Colon (tissue), 2 donors: ENCODE data around the gene MYL9.
"Not testable (repeated sequence)": the region's sequence is repeated elsewhere in the genome, so short reads cannot be mapped to it uniquely, and the experiment has no call there.

Source experiments
- FAIRE-seq: peaks from 2 replicates; lab custom pipeline; 2012; peaks lifted over from hg19 to GRCh38; lab: Jason Lieb, UNC
- donor health status: control.
- donor health status: control.

The MYL9 gene

DNA sequence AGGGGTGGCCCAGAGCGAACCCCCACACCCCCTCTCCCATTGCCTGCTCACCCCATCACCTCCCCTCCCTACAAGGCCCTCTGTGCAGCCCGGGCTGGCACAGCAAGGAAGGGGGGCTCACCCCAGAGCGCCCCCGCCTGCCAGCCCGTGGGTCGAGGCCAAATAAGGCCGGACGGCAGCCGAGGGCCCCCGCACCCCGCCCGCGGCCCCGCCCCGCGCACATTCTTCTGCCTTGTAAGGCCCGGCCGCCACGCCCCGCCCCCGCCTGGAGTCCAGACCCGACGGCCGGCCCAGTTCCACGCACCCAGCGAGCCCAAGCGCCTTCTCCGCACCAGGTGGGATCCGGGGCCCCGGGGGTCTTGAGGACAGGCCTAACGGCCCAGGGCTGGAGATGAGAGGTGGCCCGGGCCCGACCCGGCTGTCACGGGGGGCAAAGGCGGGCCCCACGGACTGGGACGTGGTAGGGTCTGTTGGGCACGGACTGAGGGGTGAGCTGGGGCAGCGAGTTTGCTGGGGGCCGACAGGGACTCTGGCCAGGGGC is at the start of gene MYL9:
Gene MYL9 (plus strand): TSS at position 293 of the 541 bp plus-strand sequence. CDS start 3,366 bp downstream, outside the sequence.
- FAIRE-seq, result no peak

DNA sequence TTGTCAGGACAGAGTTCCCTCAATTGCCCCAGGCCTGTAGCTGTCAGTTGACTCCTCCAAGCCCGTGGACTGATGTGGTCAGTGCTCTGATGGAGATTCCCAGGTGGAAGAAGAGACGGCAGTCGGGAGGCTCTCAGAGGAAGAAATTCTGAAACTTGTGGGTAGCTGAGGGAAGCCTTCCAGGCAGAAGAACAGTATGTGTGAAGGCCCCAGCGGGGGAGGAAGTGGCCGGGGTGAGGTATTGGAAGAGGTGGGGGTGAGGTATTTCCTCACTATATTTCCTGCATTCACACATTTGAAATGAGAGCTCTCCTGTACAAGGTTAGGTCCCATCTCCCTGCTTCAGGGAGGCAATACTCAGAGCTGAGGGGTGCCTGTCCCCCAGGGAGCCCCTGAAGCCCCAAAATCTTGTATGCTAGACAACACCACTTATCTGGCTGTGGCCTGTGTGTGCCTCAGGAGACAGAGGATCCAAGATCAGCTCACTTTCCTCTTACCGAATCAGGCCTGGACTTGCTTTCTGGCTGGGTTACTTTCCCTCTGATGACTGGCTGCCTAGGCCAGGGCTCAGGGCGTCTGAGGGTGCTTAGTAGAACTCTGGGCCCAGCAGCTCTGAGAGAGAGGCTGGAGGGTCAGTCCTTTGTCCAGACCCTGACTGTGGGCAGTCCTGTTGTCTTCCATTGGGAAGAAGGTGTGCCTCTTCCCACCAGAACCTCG is 49.3 kb upstream of the MYL9 start:
- no peak for FAIRE-seq

DNA sequence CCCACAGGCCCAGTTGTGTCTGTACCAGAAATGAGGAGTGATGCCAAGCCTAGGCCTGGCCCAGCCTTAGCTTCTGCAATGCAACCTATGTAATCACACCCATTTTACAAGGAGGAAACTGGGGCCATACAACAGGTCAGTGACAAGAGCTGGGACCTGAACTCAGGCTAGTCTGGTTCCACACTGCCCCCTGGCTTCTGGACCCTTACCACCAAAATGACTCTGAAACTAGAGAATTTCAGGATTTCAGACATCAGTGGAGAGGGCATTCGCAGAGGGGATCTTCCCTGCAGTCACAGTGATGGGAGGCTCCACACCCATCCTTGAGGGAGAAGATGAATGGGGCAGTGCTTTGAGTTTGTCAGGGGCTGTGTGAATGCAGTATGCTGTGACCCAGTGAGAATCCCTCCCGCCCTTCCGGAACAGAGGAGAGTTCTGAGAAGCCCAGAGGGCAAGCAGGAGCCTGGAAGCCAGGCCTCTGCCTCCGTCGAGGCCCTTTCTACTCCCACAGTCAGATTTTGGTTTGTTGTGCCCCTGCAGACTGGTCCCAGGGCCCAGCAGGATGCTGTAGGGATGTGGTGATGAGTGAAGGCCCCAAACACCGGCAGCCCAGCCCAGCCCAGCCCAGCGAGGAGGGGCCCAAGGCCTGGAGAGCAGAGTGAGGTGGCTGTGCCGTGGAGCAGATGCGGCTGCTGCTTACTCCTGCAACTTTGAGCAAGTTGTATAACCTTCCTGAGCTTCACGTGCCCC is 48.1 kb upstream of the MYL9 start:
- no peak for FAIRE-seq

DNA sequence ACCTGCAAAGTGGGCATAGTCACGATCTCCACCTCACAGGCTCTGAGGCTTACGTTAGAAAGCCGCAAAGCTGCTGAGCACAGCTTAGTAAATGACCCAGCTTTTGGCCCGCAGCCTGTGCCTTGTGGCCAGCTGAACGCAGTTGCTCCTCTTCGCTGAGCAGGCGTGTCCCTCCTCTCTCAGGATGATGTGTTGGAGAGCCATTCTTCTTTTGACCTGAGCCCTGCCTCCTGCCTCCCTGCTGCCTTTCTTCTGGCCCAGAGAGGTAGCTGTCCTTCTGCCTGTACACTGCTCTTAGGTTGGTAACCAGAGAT is 47.6 kb upstream of the MYL9 start:
- no peak for FAIRE-seq

DNA sequence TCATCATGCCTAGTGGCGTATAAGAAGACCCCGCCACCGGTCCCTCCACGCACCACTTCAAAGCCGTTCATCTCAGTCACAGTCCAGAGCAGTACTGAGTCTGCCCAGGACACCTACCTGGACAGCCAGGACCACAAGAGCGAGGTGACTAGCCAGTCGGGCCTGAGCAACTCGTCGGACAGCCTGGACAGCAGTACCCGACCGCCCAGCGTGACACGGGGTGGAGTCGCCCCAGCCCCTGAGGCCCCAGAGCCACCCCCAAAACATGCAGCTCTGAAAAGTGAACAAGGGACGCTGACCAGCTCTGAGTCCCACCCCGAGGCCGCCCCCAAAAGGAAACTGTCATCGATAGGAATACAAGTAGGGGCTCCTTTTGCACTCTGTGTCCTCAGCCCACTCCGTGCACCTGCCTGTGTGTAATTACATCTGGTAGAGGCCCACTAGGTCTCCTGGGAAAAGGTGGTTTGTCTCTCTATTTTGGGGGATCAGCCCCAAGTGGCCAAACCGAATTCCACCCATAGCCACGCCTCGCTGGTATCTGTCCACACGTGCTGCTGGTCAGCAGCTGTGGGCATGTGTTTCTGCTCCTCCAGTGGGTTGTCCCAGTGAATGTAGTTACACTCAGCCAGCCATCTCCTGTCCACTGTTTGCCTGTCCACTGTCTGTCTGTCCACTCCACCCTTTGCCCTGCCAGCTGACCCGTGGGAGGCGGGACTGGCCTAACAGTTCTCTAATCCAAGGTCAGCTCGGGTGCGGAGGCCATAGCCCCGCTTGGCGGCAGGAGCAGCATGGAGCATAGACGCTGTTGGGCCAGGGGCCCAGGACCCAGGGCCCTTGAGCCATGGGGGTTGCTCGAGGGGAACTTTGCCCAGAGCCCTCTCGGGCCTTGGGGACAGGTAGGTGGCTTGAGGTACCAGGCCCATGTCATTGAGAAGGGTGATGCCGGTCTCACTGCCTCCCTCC is 44.3 kb upstream of the MYL9 start:
- FAIRE-seq, result no peak

DNA sequence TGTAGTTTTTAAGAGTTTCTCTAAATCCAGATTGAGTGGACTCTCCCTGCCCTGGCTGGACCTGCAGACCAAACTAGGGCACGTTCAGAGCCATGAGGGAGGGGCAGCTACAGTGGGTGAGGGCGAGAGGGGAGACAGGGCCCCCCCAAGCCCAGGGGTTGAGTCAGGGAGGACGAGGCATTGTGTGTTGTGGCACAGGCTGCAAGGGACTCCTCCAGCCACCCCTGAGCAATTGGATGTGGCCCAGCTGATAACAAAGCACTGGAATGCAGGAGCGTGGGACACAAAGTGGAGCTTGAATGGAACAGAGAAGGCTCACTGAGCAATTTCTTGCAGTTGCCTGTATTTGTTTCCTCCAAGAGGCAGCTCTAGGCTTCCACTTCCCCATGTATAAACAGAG is 43.5 kb upstream of the MYL9 start:
- no peak for FAIRE-seq

DNA sequence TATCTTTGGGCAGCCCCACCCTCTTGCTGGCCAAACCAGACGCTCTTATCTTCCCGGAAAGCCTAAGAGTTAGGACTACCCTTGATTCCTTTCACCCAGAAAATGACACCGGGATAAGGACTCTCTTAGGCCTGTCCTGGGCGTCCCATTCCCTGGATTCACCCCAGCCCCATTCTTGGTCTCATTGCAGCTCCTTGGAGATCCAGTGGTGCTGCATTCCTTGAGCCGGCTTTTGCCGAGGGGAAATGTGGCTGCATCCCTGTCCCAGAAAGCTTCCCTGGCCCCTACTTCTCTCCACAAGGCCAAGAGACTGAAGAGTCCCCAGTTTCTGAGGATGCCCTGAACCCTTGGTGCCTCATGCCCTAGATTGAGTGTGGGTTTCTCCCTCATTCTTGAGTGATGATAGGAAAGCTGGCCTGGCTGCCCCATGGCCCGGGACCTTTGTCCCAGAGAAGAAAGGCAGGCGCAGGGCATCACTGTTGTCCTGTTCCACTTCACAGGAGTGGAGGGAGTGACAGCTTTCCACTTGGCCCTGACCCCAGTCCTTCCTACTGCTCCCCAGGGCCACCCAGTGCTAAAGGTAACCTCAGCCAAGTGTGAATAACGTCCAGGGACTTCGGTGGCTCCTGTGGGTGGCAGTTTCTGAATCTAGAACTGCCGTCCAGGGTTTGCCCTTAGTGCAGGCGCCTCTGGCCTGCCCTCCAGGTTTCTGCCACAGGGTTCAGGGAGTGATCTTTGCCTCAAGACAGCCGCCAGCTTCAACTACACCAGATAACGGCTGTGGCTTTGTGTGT is 42.7 kb upstream of the MYL9 start:
- FAIRE-seq, result no peak

DNA sequence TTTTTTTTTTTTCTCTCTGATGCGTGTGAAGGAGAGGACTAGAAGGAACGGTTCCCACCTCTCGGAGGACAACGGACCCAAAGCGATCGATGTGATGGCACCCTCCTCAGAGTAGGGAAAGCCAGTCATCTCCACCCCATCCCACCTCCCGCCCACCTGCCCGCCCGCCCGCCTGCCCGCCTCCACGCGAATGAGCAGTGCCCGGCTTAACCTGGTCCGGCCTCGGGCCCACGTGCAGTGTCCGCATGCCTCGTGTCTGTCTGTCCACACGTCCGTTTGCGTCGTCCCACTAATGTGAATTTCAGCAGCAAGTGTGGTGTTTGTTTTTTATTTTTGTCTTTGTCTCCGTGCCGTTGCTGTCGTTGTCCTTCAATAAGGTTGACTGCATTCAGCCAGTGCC is 42.1 kb upstream of the MYL9 start:
- FAIRE-seq, result no peak

DNA sequence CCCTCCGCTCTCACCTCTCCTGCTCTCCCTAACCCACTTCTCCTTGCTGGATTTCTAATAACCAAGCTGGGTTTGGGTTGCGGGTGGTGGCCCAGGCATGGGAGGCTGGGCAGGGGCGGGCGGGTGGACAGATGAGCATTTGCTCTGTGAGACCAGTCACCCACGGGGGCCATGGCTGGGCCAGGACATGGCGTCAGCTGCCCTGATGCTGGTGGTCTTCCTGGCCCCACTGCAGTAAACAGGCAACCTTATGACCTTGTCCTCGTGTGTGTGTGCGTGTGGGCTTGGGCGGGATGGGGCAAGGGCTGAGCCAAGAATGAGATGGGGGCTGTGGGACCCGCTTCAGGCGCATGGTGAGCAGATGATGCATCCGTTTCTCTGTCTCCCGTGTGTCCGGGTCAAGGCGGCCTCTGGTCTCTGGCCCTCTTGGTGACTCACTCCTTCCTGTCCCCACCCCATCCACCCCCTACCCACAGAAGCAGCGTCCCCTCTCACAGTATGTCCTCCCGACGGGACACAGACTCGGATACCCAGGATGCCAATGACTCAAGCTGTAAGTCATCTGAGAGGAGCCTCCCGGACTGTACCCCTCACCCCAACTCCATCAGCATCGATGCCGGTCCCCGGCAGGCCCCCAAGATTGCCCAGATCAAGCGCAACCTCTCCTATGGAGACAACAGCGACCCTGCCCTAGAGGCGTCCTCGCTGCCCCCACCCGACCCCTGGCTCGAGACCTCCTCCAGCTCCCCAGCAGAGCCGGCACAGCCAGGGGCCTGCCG is 41.4 kb upstream of the MYL9 start:
- no peak for FAIRE-seq

DNA sequence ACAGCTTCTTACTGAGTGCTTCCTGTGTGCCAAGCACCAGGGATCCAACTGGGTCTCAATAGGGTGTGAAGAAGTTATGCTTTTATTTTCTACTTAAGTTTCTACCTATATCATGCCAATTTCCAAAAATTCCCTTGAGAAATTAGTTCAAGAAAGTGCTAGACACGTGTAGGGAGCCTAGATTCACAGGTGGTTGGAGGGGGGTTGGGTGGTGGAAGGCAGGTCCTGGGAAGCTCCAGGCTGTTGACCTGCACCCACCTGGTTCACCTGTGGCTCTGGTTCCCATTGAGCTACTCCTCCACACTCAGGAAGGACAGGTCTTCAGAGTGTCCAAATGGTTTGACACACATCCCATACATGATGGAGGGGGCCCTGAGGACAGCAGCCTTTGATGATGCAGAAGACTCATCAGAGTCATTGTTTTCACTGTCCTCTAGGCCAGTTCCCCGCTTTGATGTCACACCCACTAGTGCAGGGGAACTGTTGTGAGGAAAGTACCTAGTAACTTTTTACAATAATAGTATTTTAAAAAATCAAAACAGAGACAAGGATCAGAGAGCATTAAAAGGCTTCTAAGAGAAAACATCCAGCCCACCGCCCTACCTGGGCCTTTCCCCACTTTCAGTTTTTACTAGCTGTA is 39.8 kb upstream of the MYL9 start:
- no peak for FAIRE-seq

DNA sequence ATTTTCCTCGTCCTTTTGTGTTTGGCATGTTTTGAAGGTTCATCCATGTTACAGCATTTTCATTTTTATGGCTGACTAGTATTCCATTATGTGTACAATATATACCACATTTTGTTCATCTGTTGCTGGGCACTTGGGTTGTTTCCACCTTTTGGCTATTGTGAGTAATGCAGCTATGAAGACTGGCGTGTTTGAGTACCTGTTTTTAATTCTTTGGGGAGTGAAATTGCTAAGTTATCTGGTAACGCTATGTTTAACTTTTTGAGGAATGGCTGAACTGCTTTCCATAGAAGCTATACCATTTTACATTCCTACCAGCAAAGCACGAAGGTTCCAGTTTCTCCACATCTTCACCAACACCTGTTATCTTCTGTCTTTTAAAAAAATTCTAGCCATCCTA is 37.0 kb upstream of the MYL9 start:
- no peak for FAIRE-seq

DNA sequence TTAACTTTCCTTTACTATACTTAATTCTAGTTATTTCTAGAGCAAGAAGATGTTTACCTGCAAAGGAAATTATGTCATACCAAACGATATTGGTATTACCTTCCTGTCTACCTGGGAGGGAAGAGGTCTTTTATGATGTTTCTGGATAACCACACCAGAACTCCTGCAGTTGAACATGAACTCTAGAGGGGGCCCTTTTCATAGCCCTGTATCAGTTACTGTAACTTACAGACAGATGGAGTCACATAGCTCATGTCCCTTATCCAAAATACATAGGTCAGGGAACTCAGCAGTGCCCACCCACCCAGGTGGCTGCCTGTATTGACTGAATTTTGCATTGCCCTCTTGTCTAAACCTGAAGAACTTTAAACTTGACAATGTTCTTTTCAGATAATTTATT is 35.1 kb upstream of the MYL9 start:
- FAIRE-seq, result no peak

DNA sequence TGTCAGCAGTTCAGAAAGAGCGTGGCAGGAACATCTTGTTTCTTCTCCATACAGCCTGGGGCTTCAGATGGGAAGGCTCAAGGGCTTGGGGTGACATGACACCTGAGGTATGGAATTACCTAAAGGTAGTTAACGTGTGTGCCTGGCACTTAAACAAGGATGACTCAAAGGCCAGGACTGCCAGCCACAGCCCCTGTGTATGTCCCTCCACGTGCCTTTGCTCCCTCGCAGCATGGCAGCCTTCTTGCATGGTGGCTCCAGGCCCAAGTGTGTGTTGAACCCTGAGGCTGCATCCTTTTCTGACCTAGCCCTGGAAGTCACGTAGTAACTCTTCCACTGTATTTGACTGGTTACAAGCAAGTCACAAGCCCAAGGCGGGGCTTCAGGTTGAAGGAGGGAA is 33.6 kb upstream of the MYL9 start:
- FAIRE-seq, result no peak

DNA sequence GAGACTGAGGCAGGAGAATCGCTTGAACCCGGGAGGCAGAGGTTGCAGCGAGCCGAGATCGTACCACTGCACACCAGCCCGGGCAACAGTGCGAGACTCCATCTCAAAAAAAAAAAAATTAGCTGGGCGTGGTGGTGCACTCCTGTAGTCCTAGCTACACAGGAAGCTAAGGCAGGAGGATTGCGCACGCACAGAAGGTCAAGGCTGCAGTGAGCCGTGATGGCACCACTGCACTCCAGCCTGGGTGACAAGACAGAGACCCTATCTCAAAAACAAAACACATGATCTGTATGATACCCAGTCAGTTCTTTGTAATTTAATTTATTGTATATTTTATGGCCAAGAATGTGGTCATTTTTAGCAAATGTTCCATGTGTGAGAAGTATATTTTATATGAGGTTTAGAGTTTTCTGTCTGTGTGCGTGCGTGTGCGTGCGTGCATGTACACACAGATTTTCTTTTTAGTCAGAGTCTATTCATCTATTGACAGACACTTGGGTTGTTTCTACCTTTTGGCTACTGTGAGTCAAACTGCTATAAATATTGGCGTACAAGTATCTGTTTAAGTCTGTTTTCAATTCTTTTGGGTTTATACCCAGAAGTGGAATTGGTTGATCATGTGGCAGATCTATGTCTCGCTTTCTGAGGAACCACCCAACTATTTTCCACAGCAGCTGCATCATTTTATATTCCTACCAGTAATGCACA is 22.2 kb upstream of the MYL9 start:
- FAIRE-seq, result no peak

DNA sequence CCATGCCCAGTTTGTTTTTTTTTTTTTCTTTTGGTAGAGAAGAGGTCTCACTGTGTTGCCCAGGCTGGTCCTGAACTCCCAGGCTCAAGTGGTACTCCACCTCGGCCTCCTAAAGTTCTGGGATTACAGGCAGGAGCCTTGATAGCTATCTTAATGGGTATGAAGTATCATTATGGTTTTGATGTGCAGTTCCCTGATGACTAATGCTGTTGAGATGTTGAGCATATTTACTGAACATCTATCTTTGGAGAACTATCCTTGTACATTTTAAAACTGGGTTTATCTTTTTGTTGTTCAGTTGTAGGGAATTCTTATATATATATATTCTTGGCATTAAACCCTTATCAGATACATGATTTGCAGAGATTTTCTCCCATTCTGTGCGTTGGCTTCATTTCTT is 21.4 kb upstream of the MYL9 start:
- no peak for FAIRE-seq

DNA sequence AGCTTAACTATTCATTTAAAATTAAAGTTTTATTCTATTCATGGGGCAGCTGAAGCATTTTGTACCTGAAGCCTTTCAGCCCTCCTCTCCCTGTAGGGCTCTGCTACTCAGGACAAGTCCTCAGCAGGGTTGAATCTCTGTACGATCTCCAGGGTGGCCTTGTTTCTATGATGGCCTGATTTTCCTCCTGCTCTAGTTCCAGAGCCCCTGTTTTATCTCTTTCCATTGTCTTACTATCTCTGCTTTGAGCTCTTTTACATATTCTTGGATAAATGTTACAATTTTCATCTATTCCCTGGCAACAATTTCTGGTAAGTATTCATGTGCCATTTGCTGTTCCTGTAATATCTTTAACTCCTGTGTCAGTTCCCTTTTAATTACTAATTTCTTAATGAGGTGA is 19.8 kb upstream of the MYL9 start:
- FAIRE-seq, result no peak

DNA sequence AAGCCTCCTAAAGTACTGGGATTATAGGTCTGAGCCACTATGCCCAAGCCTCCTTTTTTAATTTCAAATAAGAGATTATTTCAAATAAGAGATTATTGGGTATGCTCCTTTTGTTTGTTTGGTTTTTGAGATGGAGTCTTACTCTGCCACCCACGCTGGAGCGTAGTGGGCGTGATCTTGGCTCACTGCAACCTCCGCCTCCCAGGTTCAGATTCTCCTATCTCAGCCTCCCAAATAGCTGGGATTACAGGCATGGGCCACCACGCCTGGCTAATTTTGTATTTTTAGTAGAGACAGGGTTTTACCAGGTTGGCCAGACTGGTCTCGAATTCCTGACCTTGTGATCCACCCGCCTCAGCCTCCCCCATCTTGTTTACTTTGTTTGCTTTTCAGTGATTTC is 18.9 kb upstream of the MYL9 start:
- not testable (repeated sequence) for FAIRE-seq

DNA sequence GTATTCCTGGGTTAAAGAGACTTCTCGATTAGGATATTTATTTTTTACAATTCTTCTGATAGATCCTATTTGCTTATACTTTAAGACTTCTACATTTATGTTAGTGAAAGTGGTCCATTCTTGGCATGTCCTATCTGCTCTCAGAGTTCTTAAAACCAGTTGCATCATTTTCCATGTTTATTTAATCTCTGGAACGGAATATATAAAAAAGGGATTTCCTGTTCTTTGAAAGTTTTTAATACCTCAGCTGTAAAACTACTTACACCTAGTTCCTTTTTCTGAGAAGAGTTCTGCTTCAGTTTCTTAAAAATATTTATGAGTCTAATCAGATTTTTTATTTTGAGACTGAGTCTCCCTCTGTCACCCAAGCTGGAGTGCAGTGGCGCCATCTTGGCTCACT is 18.0 kb upstream of the MYL9 start:
- no peak for FAIRE-seq

DNA sequence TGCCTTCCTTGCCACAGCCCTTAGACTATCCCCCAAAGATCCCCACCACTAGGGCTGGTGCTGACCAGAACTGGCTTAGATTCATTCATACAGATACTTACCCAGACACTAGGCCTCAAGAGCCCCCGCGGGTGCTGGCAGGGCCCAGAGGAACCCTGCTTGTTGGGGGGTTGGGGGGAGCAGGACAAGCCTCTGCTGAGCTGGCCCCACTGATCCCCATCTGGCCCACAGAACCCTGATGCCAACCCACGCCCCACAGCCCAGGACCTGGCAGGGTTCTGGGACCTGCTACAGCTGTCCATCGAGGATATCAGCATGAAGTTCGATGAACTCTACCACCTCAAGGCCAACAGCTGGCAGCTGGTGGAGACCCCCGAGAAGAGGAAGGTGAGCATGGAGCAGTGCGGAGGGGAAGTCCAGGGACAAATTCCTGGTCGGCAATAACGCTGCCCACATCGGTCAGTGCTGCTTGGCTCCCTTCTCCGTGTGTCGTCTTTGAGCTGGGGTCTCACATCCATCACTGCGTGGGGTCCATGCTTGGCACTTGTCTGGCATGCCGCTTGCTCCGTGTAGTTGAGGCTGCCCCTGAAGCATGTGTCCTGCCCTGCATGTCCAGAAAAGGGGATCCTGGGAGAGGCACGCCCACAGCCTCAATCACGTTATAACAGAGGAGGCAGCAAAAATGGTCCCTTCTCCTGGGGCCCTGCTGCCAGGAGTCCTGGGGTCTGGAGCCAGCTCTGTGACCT is 15.5 kb upstream of the MYL9 start:
- no peak for FAIRE-seq
